ENCODE data around the gene AQP1. TPM values are rescaled to one million over a fixed set of nuclear protein-coding genes. Genes with fewer than 3 reads are reported as not detected.

Gene AQP1
- total and polyA plus RNA-seq, 10 of the 15 experiments (the other 5 are each of a cell fraction or from before 2014, with no cell fraction given) = 0.03 to 0.64 TPM; not detected in 8

DNA sequence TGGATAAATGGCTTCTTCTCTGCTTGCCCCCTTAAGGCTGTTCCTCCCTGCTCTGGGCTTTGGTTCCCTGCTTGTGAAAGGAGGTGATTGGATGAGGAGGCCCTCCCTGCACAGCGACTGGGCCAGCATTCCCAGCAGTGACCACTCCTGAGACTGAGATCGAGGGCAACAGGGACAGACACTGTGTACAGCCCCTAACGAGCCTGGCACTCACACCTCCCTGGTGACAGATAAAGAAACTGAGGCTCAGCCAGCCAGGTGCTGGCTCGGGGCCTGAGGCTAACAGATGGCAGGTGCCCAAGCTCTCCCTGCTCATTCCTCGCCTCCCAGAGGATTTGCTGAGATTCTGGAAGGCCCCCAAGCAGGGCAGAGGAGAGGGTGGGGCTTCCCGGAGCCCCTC lies 12.0 kb upstream of the AQP1 start:
- no peak for FAIRE-seq
- RAD21 ChIA-PET (ENCODE audit: unreplicated experiment) = no interaction called here

More for the DNA sequence above, 12.0 kb upstream of the AQP1 start:
- Histone ChIP-seq H3K9me3 (replicated peaks; ENCODE audit: control insufficient read depth, insufficient read depth, low read length) (no peaks in the 10 kb centered on the region), H2AFZ (ENCODE audit: control insufficient read depth, low read depth, low read length) (no peak overlapping the region), H3K27me3 (replicated peaks in 1 of 2; ENCODE audit: control insufficient read depth in 2 of 2, insufficient read depth in 2 of 2, low read length in 1 of 2) (peaks cover 0 to 2% of the 10 kb centered on the region in 2 experiments; a peak in 2 of 4 replicates), H4K20me1 (ENCODE audit: control insufficient read depth, insufficient read depth) (no peaks in the 10 kb centered on the region), H3K4me3 (no peak overlapping the region), H3K4me2 (ENCODE audit: control insufficient read depth, insufficient read depth) (no peak overlapping the region), H3K9ac (ENCODE audit: control insufficient read depth, insufficient read depth, low read length) (no peak overlapping the region), H3K4me1 (ENCODE audit: control insufficient read depth, insufficient read depth, low read length) (no peaks in the 10 kb centered on the region), H3K79me2 (ENCODE audit: control insufficient read depth, insufficient read depth, low read length) (no peaks in the 10 kb centered on the region), H3K27ac (ENCODE audit: control insufficient read depth, insufficient read depth) (no peak overlapping the region), H3K36me3 (ENCODE audit: control insufficient read depth in 2 of 2, insufficient read depth in 2 of 2, low read length in 1 of 2) (no peaks in the 10 kb centered on the region)
- BruUV-seq (replicated peaks) = no TSS peak
- TF ChIP-seq USF2 (IDR thresholded peaks at IDR 0.05; ENCODE audit: borderline replicate concordance, low read depth, low read length) (no peak), STAT3 (IDR thresholded peaks at IDR 0.05; ENCODE audit: low read depth, low read length) (no peak), EGR1 (IDR thresholded peaks at IDR 0.05; ENCODE audit: borderline replicate concordance in 1 of 2, low read depth in 2 of 2, low read length in 2 of 2) (no peak), CTCF (IDR thresholded peaks at IDR 0.05 in 2 of 3, conservative IDR thresholded peaks at IDR 0.05 in 1 of 3; ENCODE audit: control insufficient read depth in 2 of 3, extremely low read depth in 1 of 3, insufficient read depth in 1 of 3, low read depth in 3 of 3, low read length in 3 of 3) (no peak)
- no peak for ATAC-seq
- intact Hi-C loops (cut with micrococcal nuclease; ENCODE audit: unreplicated experiment) = no loop called here
- CTCF ChIA-PET = no interaction called here
- POLR2A ChIA-PET = no interaction called here
- WGBS (ENCODE audit: insufficient coverage, insufficient replicate concordance, low lambda C conversion rate, missing lambda C conversion rate) = 0% methylated on average over 6 of the region's 6 CpGs
- SMC1A ChIA-PET (ENCODE audit: uncharacterized antibody, unreplicated experiment) = no interaction called here
- no peak for DNase-seq (ENCODE audit: low read depth, low spot score)
- in situ Hi-C loops (cut with MboI) = no loop called here
